Activated CD8-positive, alpha-beta T cell treated with anti-CD3 and anti-CD28 coated beads, Interleukin-2, amount 10 ng/mL, durations not matched to agents 7 days and 5 days (primary cell): ENCODE data around the gene STX18. TPM values are rescaled to one million over a fixed set of nuclear protein-coding genes. Genes with fewer than 3 reads are reported as not detected.

ENCODE experiments used
- ATAC-seq: fragments of 150-1000 bp; cut with Tn5 transposase; one replicate; pipeline ENCODE4 v1.10.0; 2021; ENCODE audit warnings: moderate library complexity
- CTCF ChIA-PET: fragments of 350-600 bp; sonication (Branson Sonifier 250); formaldehyde crosslinking; loops from one replicate; lab custom pipeline; 2021; ENCODE audit warnings: antibody characterized with exemption; lab: Charles Lee
- POLR2A ChIA-PET: fragments of 350-600 bp; sonication (Branson Sonifier 250); formaldehyde crosslinking; loops from one replicate; lab custom pipeline; 2021; ENCODE audit warnings: antibody characterized with exemption; lab: Charles Lee
- DNase-seq: peaks from one replicate; pipeline ENCODE4 v3.0.0-alpha.2; 2020
- H3K27ac Mint-ChIP-seq: one replicate; pipeline ENCODE4 v1.8.0; 2021; ENCODE audit warnings: mild to moderate bottlenecking, mixed read lengths
- H3K27me3 Mint-ChIP-seq: one replicate; pipeline ENCODE4 v1.8.0; 2021; ENCODE audit warnings: low read depth, mixed read lengths
- H3K36me3 Mint-ChIP-seq: one replicate; pipeline ENCODE4 v1.8.0; 2021; ENCODE audit warnings: low read depth, mixed read lengths
- H3K4me1 Mint-ChIP-seq: one replicate; pipeline ENCODE4 v1.8.0; 2021; ENCODE audit warnings: low read depth, mixed read lengths
- H3K4me3 Mint-ChIP-seq: one replicate; pipeline ENCODE4 v1.8.0; 2021; ENCODE audit warnings: mild to moderate bottlenecking, mixed read lengths
- H3K9me3 Mint-ChIP-seq: one replicate; pipeline ENCODE4 v1.8.0; 2022; ENCODE audit warnings: mixed read lengths; ENCODE audit not compliant: insufficient read depth
- total RNA-seq, 2 experiments: library from RNA; stranded (reverse); gene quantifications; one replicate each; pipeline ENCODE4 v1.2.3, GENCODE V29; 2021

STX18 gene
- total RNA-seq, 2 experiments from 2014 or later, result 21.2 to 24.9 TPM

DNA sequence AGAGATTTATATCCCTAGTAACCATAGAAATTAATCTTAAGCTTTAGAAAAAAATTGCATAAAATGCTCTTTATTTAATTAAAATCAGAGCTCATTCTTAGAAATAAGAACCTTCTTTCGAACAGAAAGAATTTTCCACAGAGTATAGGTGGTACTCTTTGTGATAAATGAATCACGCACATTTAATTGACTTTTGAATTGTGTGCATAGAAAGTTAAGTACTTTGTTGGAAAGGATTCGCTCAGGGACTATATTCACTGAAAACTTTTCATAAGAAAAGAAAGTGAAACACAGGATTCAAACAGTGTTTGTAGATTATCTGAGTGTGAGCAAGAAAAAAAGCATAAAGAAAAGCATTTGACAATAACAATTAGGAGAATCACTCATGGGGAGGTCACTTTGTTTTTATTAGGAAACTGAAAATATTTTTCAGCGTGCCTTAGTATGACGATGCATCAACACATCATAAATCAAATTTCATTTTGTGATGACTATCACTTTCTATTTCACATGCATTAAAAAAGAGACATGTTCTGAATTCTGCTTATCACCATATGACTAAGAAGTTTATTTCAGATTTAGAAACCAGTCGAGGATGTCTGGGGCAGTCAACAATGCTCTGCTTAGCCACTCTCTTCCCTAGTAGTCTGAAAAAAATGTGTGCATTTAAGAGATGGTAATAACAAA, 49.5 kb downstream of the STX18 start:
- CTCF ChIA-PET, result no interaction called here
- Mint-ChIP-seq H3K4me3 (peak overlapping the region; percentile 40), H3K4me1 (peaks cover 7% of the 10 kb centered on the region), H3K27ac (no peak overlapping the region), H3K36me3 (no peaks in the 10 kb centered on the region), H3K27me3 (no peaks in the 10 kb centered on the region), H3K9me3 (no peaks in the 10 kb centered on the region)
- ATAC-seq (no peak), DNase-seq (no peak)
- POLR2A ChIA-PET, result no interaction called here

DNA sequence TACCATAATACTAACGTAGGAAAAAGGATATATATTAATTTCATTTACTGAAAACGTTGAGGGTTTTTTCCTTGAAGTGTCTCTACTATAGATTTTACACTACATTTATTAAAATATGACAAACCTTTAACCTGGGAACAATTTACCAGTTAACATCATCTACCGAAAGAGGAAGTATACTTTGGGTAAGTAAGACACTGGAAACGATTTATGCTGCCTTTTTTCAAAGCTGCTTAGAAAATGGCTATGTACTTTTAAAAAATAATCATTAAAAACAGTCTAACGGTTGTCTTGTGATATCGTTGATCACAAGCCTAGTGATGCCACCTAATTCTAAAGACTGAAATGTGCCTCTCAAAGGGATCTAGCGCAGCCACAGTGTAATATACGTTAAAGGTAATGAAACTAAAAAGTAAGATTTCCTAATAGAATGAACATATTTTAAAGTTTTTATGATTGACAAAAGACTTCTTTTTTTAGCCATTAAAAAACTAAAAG, 50.4 kb downstream of the STX18 start:
- H3K9me3 Mint-ChIP-seq, result no peaks in the 10 kb centered on the region
- peaks cover 7% of the 10 kb centered on the region for H3K4me1 Mint-ChIP-seq
- H3K36me3 Mint-ChIP-seq, result no peaks in the 10 kb centered on the region
- H3K27me3 Mint-ChIP-seq, result no peaks in the 10 kb centered on the region
- DNase-seq, result no peak
- POLR2A ChIA-PET, result no interaction called here
- CTCF ChIA-PET, result no interaction called here
- no peak overlapping the region for H3K4me3 Mint-ChIP-seq
- ATAC-seq, result no peak
- H3K27ac Mint-ChIP-seq, result no peak overlapping the region

DNA sequence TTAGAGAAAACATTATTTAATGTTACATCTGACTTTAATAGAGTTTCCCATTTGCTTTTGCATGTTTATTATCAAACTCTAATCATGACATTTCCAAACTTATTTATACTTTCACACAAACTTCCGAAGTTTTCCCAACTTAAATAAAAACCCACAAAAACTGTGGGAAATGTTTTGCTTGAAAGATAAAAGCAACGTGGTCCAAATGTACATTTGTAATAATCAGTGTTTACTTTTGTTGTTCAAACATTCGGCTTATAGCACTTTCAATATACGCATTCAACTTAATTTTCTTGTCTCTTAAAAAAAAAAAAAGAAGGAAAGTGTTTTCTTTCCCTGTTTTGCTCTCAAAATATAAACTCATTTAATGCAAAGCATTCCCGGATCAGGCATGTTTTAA, 51.0 kb downstream of the STX18 start:
- H3K27me3 Mint-ChIP-seq, result no peaks in the 10 kb centered on the region
- DNase-seq (no peak), ATAC-seq (no peak)
- H3K36me3 Mint-ChIP-seq, result no peaks in the 10 kb centered on the region
- no peaks in the 10 kb centered on the region for H3K9me3 Mint-ChIP-seq
- ChIA-PET POLR2A (no interaction called here), CTCF (interaction anchor here (1.4 kb wide), 1 partner anchor 143 kb away, joined by 3 read pairs; no protein-coding TSS in a partner anchor)
- peaks cover 7% of the 10 kb centered on the region for H3K4me1 Mint-ChIP-seq
- no peak overlapping the region for H3K27ac Mint-ChIP-seq
- no peak overlapping the region for H3K4me3 Mint-ChIP-seq

DNA sequence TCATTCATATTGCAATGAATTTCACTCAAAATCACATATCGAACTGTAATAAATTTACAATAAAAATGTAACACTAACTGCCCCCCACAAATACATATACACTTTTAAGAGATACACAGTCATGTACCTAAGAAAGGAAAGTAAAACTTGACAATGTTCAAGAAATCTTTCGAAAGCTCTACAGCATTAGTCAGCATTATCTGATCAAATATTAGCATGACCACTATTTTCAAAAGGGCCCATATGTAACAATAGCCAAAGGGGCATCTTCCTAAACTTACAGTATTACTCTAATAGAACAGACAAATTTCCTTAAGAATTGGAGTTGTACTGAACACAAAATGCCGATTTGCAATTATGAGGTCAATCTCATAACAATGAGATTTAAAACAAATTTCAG, 51.8 kb downstream of the STX18 start:
- Mint-ChIP-seq H3K9me3 (no peaks in the 10 kb centered on the region), H3K27ac (no peak overlapping the region), H3K4me3 (no peak overlapping the region), H3K27me3 (no peaks in the 10 kb centered on the region), H3K4me1 (peaks cover 10% of the 10 kb centered on the region), H3K36me3 (no peaks in the 10 kb centered on the region)
- POLR2A ChIA-PET, result interaction anchor here (0.8 kb wide), 1 partner anchor 52 kb away, joined by 3 read pairs; the partner anchor contains the start of gene STX18
- ATAC-seq (no peak), DNase-seq (no peak)
- CTCF ChIA-PET, result interaction anchor here (1.0 to 1.4 kb wide), 2 partner anchors 52 to 142 kb away, joined by 3 read pairs; no protein-coding TSS in a partner anchor

DNA sequence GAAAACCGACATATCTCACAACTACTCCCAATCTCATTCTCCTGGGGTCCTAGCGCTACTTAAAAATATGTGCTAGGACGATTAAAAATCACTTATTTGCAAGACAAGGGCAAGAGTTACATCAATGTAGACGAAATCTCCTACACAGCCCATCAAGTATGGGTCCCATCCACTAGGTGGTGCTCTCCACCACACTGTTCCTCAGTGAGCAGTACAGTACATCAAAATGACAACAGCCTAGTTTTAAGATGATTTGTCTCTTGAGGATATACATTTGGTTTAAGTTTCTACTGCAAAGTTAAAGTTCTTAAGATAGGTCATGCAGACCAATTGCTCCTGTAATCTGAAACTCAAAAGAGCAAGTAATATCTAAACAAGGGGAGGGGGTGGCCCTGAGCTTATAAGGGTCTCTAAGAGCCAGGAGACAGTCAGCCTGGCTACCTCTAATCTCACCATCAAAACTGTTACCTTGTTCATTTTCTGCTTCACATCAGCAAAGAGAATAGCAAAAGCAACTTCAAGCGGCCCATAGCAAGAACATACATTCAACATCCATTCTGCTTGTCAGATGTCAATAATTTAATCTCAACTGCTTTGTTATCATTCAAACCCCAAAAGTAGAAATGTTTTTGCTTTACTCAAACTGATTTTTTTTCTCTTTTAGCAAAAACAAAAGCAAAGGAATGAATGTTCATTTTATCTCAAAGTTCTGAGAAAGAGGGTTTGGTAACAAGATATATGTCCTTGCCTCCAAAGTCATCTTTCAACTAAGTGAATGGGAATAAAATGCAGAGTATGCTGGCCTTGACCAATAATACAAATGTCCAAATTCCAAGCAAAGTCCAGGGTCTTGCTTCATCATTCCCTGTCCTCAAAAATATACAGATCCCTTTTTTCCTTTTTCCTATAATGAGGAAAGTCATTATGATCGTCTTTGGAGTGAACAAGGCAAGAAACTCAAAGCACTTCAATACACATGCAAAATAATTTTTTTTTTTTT, 53.1 kb downstream of the STX18 start:
- no peak overlapping the region for H3K27ac Mint-ChIP-seq
- H3K9me3 Mint-ChIP-seq, result no peaks in the 10 kb centered on the region
- no peak overlapping the region for H3K4me3 Mint-ChIP-seq
- DNase-seq (peak; percentile 79), ATAC-seq (peak; percentile 99)
- ChIA-PET POLR2A (no interaction called here), CTCF (interaction anchor here (0.7 to 2.5 kb wide), 14 partner anchors 8 to 971 kb away, joined by 3 to 12 read pairs (median 3); no protein-coding TSS in a partner anchor)
- H3K36me3 Mint-ChIP-seq, result no peaks in the 10 kb centered on the region
- no peaks in the 10 kb centered on the region for H3K27me3 Mint-ChIP-seq
- peaks cover 10% of the 10 kb centered on the region for H3K4me1 Mint-ChIP-seq

DNA sequence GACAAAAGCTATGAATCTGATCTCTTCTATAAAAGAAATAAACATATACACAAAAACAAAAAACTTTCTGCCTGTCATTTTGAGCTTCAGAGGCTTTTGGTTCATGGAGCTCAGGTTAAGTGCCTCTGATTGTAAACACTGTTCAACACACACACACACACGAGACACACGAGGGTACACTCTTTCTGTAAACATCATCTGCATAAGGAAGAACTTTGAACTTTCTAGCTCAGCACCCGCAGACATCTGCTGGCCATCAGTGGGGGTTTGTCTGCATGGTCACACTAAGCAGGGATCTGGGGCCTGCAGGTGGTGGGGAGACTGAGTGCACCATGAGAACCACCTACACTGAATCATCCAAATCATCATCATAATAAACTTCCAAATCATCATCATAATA, 54.9 kb downstream of the STX18 start:
- Mint-ChIP-seq H3K27me3 (no peaks in the 10 kb centered on the region), H3K4me1 (peaks cover 3% of the 10 kb centered on the region), H3K27ac (no peak overlapping the region), H3K4me3 (no peak overlapping the region), H3K36me3 (no peaks in the 10 kb centered on the region), H3K9me3 (no peaks in the 10 kb centered on the region)
- ATAC-seq (no peak), DNase-seq (no peak)
- ChIA-PET POLR2A (no interaction called here), CTCF (interaction anchor here (0.6 to 0.8 kb wide), 2 partner anchors 15 to 1445 kb away, joined by 3 to 4 read pairs; no protein-coding TSS in a partner anchor)

DNA sequence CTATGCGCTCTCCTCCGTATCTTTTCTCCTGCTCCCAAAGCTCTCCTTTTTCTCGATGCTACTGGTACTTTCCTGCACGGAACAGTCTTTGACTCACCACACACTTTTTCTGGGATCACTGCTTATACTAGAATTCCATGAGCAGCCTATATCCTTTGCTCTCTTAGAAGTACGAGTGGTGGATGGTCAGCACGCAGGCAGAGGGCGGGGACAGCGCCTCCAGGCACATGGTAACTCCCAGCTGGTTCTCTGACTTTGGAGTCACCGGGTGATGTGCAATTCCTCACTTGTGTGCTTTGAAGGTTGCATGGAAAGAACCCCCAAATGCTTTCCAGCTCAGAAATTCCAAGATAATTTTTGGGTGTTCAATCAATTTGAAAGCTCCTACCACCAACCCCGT, 56.0 kb downstream of the STX18 start:
- DNase-seq (no peak), ATAC-seq (no peak)
- ChIA-PET POLR2A (no interaction called here), CTCF (no interaction called here)
- H3K4me3 Mint-ChIP-seq, result no peak overlapping the region
- no peak overlapping the region for H3K27ac Mint-ChIP-seq
- H3K36me3 Mint-ChIP-seq, result no peaks in the 10 kb centered on the region
- no peaks in the 10 kb centered on the region for H3K9me3 Mint-ChIP-seq
- H3K4me1 Mint-ChIP-seq, result peaks cover 3% of the 10 kb centered on the region
- H3K27me3 Mint-ChIP-seq, result no peaks in the 10 kb centered on the region

DNA sequence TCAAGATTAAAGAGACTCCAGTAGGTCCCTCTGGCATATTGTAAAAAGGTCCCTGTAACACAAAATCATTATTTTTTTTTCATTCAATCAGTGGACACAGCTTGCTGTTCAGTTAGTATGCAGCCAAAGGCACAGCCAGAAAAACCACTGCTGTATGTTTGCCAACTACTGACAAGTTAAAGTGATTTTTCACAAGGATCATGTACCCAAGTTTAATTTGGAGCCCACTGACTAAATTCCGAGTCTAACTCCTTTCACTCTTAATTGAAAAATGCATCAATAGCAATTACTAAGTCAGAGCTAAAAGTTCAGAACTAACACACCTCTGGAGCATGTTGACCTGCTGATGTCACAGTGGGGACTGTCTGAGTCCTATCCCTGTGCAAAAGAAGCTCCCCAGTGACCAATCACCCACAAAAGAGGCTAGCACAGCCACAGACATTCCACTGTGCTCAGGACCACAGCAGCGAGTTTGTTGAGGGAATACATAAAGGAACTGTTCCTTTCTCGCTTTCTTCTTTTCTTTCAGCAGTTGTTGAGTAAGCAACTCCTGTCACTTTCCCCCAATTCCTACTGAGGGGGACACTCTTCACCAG, 60.4 kb downstream of the STX18 start:
- Mint-ChIP-seq H3K27me3 (no peaks in the 10 kb centered on the region), H3K27ac (no peak overlapping the region), H3K4me1 (peaks cover 3% of the 10 kb centered on the region), H3K9me3 (no peaks in the 10 kb centered on the region), H3K36me3 (no peaks in the 10 kb centered on the region), H3K4me3 (no peak overlapping the region)
- CTCF ChIA-PET, result no interaction called here
- ATAC-seq (no peak), DNase-seq (no peak)
- POLR2A ChIA-PET, result no interaction called here

DNA sequence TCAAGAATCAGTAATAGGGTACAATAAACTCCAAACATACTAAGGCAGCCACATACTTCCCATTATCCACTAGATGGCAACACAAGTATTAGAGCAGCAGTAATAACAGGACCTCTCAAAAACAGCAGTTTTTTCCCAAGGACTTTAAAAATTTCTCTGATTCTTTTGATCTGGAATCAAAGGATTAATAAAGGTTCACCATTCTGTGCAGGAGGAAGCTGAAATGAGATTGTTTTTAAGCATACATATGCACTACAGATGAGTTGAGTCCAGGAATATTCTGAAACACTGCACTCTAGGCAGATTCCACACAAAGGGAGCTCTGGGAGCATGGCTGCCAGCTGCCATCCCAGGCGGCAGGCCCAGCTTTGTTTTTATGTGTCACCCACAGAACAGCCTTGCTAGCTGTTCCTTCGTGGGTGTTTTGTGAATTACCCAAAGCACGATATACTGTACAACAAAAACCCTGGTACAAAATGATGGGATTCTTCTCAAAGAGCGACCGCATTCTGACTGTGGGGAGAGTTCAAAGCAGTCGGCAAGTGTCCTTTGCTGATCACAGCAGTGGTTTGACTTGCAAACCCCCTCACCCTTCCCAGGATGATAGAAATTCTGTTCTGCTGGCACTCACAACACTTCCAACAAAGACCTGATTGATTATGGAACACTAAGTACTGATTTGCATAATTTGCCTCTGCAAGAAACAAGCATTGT, 61.0 kb downstream of the STX18 start:
- H3K27ac Mint-ChIP-seq, result no peak overlapping the region
- H3K4me3 Mint-ChIP-seq, result no peak overlapping the region
- ATAC-seq (no peak), DNase-seq (no peak)
- H3K4me1 Mint-ChIP-seq, result peaks cover 3% of the 10 kb centered on the region
- H3K27me3 Mint-ChIP-seq, result no peaks in the 10 kb centered on the region
- H3K9me3 Mint-ChIP-seq, result no peaks in the 10 kb centered on the region
- POLR2A ChIA-PET, result no interaction called here
- CTCF ChIA-PET, result no interaction called here
- H3K36me3 Mint-ChIP-seq, result no peaks in the 10 kb centered on the region

DNA sequence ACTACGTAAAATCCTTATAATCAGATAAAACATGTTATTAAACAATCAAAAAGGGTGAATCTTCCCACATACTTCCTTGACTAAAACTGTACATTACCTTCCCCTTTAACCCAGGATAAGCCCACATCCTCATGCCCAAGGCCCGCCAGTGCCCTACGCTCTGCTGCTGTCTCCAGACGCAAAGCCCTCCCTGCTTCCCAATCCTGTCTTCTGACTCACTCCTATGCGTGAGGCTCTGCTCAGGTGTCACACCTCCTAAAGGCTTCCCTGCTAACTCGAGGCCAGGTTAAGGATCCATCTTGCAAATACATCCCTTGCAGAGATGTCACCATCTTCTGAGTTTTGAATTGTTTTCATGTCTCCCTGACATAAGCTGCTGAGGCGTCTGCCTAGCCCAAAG, 61.6 kb downstream of the STX18 start:
- ATAC-seq (no peak), DNase-seq (no peak)
- H3K4me1 Mint-ChIP-seq, result no peaks in the 10 kb centered on the region
- POLR2A ChIA-PET, result no interaction called here
- no peak overlapping the region for H3K27ac Mint-ChIP-seq
- no peak overlapping the region for H3K4me3 Mint-ChIP-seq
- H3K27me3 Mint-ChIP-seq, result no peaks in the 10 kb centered on the region
- CTCF ChIA-PET, result interaction anchor here (2.9 kb wide), 1 partner anchor 8 kb away, joined by 12 read pairs; no protein-coding TSS in a partner anchor
- H3K9me3 Mint-ChIP-seq, result no peaks in the 10 kb centered on the region
- H3K36me3 Mint-ChIP-seq, result no peaks in the 10 kb centered on the region

DNA sequence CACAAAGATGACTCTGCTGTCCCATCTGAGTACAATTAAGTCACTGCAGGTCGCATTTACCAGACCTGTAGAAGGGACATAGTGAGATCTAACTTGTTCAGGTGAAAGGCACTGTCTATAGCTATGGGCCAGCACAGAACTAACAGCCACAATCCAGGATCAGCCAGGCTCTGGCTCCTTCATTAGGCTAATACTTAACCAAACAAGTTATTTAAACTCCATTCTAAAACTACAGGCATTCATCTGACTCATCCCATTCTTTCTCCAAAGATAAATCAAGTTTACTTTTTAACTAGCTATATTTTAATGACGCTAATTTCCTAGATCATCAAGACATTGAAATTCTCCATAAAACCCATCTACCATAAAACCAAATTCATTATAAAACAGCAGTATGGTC, 62.5 kb downstream of the STX18 start:
- Mint-ChIP-seq H3K9me3 (no peaks in the 10 kb centered on the region), H3K4me3 (no peak overlapping the region), H3K27me3 (no peaks in the 10 kb centered on the region), H3K36me3 (no peaks in the 10 kb centered on the region), H3K27ac (no peak overlapping the region), H3K4me1 (no peaks in the 10 kb centered on the region)
- DNase-seq (no peak), ATAC-seq (no peak)
- POLR2A ChIA-PET, result no interaction called here
- CTCF ChIA-PET, result interaction anchor here (0.8 to 2.9 kb wide), 2 partner anchors 9 to 17 kb away, joined by 3 to 12 read pairs; no protein-coding TSS in a partner anchor
